Inflammatory macrophage treated with lipopolysaccharide for 1 hour (primary cell): ENCODE measurements around the gene WDR46.
A peak's percentile ranks its signal among the peaks of the same experiment; 100 is the strongest.

ENCODE experiments used
- DNase-seq, 2 donors: peaks; one replicate each; pipeline ENCODE4 v3.0.0-alpha.2; 2020 to 2022

The WDR46 gene

GRCh38 chr6:33259032-33259431 is 30.0 kb downstream of the WDR46 start:
- no peak for DNase-seq

- DNase-seq, result no peak
Measured at GRCh38 chr6:33254591-33254990, 34.4 kb downstream of the WDR46 start.

DNA sequence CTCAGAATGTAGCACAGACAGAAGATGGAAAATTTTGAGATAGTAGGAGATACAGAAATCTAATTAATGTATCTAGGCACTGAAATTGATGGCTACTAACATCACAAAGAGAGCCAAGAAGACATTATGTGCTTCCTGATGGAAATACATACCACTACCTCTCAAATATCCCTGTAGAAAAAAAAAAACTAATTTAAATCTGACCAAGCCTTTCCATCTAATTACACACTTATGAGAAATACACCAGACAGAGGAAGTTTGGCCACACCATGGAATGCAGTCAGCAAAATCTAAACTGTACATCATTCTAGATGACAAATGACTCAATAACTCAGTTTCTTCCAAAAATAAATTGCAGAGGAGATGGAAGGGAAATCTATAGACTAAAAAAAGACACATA is 36.3 kb downstream of the WDR46 start:
- peak in 1 of 2 donors; percentile 5 for DNase-seq

DNA sequence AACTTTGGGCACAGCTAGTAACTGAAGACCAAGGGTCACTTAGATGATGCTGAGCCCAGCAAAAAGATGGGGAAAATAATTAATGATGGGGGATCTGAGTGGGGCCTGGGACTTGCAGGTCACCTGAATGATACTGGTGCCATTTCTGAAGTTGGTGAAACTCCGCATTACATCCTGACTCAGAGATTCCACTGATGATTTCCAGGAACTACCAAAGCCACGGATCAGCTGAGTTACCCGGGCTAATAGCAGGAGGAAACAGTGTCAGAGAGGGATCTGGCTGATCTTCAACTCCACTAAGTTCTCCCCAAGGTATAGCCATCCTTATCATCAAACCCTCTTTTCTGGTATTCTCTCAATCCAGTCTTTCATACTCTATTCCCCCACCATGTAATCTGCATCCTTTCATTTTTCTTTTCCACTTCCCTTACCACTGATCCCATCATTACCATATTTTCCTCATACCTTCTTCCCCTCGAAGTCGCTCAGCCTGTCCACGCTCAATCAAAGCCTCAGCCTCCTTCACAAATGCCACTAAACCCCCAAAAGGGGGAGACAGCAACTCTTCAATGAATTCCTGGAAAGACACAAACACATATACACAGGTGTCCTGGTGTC is 37.5 kb downstream of the WDR46 start:
- no peak for DNase-seq

- no peak for DNase-seq
Measured at GRCh38 chr6:33250731-33251130, 38.3 kb downstream of the WDR46 start.

GRCh38 chr6:33249732-33250630 is 39.1 kb downstream of the WDR46 start:
- DNase-seq, result peak in 1 of 2 donors; percentile 4

GRCh38 chr6:33248932-33249731 is 39.9 kb downstream of the WDR46 start:
- DNase-seq, result peak; percentile 97 to 99

GRCh38 chr6:33248643-33248931 is 40.5 kb downstream of the WDR46 start:
- DNase-seq, result peak in 1 of 2 donors; percentile 8

- DNase-seq, result peak; percentile 56 to 98
Measured at GRCh38 chr6:33247977-33248642, 40.9 kb downstream of the WDR46 start.

DNA sequence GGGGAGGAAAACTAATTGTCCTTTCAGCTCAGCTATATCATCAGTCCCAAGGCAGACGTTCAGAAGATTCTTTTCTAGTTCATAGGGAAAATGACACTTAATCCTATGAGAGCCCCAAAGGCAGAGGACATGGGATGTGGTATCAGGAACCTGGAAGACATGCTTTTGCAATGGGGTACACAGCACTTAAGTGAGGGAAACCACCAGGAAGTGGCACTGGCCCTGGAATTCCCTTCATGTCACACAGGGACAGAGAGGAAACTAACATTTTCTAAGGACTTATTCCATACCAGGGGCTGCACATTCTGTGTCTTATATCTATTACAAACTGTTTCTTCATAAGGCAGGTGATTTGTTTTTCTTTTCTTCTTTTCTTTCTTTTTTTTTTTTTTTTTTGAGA is 45.6 kb downstream of the WDR46 start:
- peak; percentile 38 to 66 for DNase-seq

GRCh38 chr6:33241968-33242367 is 47.1 kb downstream of the WDR46 start:
- peak in 1 of 2 donors; percentile 29 for DNase-seq

DNA sequence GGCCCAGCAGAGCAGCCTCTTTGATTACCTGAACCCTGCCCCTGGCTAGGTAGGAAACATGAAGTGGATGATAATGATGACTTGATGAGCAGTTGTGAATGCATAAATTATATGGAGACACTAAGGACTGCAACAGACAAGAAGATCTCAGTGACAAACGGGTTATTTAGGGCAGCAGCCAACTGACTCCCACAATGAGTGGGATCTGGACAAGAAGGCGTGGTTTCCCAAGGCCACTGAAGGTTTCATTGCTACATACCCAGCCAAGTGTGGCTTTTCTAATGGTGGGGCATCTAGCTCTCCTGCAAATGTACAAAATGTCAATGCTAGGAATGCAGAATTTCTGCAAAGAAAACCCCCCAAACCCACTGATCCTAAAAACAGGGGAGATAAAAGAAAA is 51.3 kb downstream of the WDR46 start:
- DNase-seq, result no peak

DNA sequence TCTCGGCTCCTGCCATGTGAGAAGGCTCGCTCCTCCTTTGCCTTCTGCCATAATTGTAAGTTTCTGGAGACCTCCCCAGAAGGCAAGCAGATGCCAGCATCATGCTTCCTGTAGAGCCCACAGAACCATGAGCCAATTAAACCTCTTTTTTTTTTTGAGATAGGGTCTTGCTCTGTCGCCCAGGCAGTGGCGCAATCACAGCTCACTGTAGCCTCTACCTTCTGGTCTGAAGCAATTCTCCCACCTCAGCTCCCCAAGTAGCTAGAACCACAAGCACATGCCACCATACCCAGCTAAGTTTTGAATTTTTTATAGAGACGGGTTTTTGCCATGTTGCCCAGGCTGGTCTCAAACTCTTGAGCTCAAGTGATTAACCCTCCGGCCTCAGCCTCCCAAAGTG is 52.2 kb downstream of the WDR46 start:
- DNase-seq, result no peak

- DNase-seq, result no peak
Measured at GRCh38 chr6:33236328-33236727, 52.7 kb downstream of the WDR46 start.

DNA sequence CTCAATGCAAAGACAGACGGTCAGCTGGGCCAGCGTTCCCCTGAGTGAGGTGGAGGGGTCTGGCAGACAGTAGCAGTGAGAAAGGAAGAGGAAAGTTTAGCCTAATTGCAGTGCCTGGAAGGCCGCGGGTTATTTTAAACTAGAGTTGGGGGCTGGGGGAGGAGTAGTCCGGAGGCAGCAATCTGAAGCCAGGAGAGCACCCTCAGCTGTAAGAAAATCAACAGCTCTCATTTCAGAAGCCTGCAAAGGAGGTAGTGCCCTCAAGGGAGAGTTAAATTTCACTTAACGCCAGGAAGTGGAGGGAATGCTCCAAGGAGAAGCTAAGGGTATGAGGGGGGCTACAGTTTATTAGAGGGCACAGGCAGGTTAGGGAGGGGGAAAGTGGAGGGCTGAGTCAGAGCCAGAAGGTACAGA is 53.8 kb downstream of the WDR46 start:
- no peak for DNase-seq
